ENCODE data around the gene GAS2.

GRCh38 chr11:22657101-22657694 is 9.2 kb upstream of the GAS2 start:
- TF ChIP-seq CTCF (IDR thresholded peaks at IDR 0.05) = no peak
- TF ChIP-seq POLR2A (IDR thresholded peaks at IDR 0.05) = no peak
